ENCODE measurements around the gene KDM3A. TPM values are rescaled to one million over a fixed set of nuclear protein-coding genes. Genes with fewer than 3 reads are reported as not detected.

Gene KDM3A
- total and polyA plus RNA-seq, 9 of the 15 experiments (the other 6 are each of a cell fraction or from before 2014, with no cell fraction given): 7.5 to 95.4 (median 24.8) TPM

- TF ChIP-seq YBX1 (IDR thresholded peaks at IDR 0.05) (no peak), SP1 (CRISPR knock-in tag; IDR thresholded peaks at IDR 0.05) (peak; percentile 97), ZNF274 (IDR thresholded peaks at IDR 0.05; ENCODE audit: borderline replicate concordance, low read depth, low read length) (no peak), ZNF561 (CRISPR knock-in tag; conservative IDR thresholded peaks at IDR 0.05) (0 out of 2 replicates have a peak, but pooled peaks have one; percentile 44), NFXL1 (CRISPR knock-in tag; IDR thresholded peaks at IDR 0.05) (peak; percentile 36; the same call in 1 of the 2 replicates), CEBPZ (IDR thresholded peaks at IDR 0.05; ENCODE audit: borderline replicate concordance, low read depth, low read length) (no peak), PRMT5 (CRISPR knock-in tag; IDR thresholded peaks at IDR 0.05) (no peak), E2F4 (CRISPR knock-in tag; IDR thresholded peaks at IDR 0.05; ENCODE audit: low read depth) (0 out of 2 replicates have a peak, but pooled peaks have one; percentile 46), ZNF79 (CRISPR knock-in tag; IDR thresholded peaks at IDR 0.05; ENCODE audit: low read depth) (no peak), PHTF2 (CRISPR knock-in tag; IDR thresholded peaks at IDR 0.05) (no peak), MLX (CRISPR knock-in tag; conservative IDR thresholded peaks at IDR 0.05) (0 out of 4 replicates have a peak, but pooled peaks of 1 of the 2 experiments have one; percentile 18), MXD1 (CRISPR knock-in tag; IDR thresholded peaks at IDR 0.05; ENCODE audit: borderline replicate concordance, poor library complexity, severe bottlenecking) (no peak), HMGN3 (IDR thresholded peaks at IDR 0.05; ENCODE audit: borderline replicate concordance, extremely low read depth, insufficient read length, low read depth, low read length) (no peak), ZC3H4 (CRISPR knock-in tag; IDR thresholded peaks at IDR 0.05; ENCODE audit: borderline replicate concordance) (no peak)
- TF ChIP-seq, protein P1, sequence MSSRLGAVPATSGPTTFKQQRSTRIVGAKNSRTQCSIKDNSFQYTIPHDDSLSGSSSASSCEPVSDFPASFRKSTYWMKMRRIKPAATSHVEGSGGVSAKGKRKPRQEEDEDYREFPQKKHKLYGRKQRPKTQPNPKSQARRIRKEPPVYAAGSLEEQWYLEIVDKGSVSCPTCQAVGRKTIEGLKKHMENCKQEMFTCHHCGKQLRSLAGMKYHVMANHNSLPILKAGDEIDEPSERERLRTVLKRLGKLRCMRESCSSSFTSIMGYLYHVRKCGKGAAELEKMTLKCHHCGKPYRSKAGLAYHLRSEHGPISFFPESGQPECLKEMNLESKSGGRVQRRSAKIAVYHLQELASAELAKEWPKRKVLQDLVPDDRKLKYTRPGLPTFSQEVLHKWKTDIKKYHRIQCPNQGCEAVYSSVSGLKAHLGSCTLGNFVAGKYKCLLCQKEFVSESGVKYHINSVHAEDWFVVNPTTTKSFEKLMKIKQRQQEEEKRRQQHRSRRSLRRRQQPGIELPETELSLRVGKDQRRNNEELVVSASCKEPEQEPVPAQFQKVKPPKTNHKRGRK (tag; IDR thresholded peaks at IDR 0.05): no peak
- TF ChIP-seq, protein P2, sequence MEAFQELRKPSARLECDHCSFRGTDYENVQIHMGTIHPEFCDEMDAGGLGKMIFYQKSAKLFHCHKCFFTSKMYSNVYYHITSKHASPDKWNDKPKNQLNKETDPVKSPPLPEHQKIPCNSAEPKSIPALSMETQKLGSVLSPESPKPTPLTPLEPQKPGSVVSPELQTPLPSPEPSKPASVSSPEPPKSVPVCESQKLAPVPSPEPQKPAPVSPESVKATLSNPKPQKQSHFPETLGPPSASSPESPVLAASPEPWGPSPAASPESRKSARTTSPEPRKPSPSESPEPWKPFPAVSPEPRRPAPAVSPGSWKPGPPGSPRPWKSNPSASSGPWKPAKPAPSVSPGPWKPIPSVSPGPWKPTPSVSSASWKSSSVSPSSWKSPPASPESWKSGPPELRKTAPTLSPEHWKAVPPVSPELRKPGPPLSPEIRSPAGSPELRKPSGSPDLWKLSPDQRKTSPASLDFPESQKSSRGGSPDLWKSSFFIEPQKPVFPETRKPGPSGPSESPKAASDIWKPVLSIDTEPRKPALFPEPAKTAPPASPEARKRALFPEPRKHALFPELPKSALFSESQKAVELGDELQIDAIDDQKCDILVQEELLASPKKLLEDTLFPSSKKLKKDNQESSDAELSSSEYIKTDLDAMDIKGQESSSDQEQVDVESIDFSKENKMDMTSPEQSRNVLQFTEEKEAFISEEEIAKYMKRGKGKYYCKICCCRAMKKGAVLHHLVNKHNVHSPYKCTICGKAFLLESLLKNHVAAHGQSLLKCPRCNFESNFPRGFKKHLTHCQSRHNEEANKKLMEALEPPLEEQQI (IDR thresholded peaks at IDR 0.05): peak; percentile 99
Observed at GRCh38 chr2:86440631-86441391, at the start of gene KDM3A (continued).
